Uterus (tissue), 2 donors: ENCODE measurements around the gene TRAM1L1.

Experiments
- CTCF ChIP-seq, 4 experiments: fragments of 200-600 bp in 2 of 4; fragments of 450-650 bp in 2 of 4; sonication (generic) in 2 of 4; IDR thresholded peaks; one replicate each; pipeline ENCODE4 v1.5.1; 2016 to 2019; ENCODE audit warnings: antibody characterized with exemption in 4 of 4, mild to moderate bottlenecking in 2 of 4, moderate library complexity in 1 of 4
- POLR2A ChIP-seq, 2 donors: fragments of 450-650 bp; IDR thresholded peaks; one replicate each; pipeline ENCODE4 v1.6.1; 2016; ENCODE audit warnings: antibody characterized with exemption in 2 of 2, mild to moderate bottlenecking in 1 of 2, moderate library complexity in 1 of 2

- TF ChIP-seq CTCF (IDR thresholded peaks at IDR 0.05) (no peak), POLR2A (IDR thresholded peaks at IDR 0.05) (no peak)
Observed at GRCh38 chr4:117084866-117085701, at the start of gene TRAM1L1.
